Upper lobe of right lung (tissue), 1 donor: ENCODE results near the gene E2F3. TPM values are rescaled to one million over a fixed set of nuclear protein-coding genes. Genes with fewer than 3 reads are reported as not detected.

Experiments used
- ATAC-seq: fragments of 200-7000 bp; cut with Tn5 transposase; one replicate; pipeline ENCODE4 v1.9.1; 2020; ENCODE audit warnings: mild to moderate bottlenecking, moderate library complexity
- DNase-seq: peaks from one replicate; pipeline ENCODE4 v3.0.0-alpha.2; 2020
- H3K27ac ChIP-seq: fragments of 200-600 bp; one replicate; pipeline ENCODE4 v1.8.0; 2022
- H3K27me3 ChIP-seq: fragments of 200-600 bp; one replicate; pipeline ENCODE4 v1.8.0; 2022; ENCODE audit warnings: mild to moderate bottlenecking
- H3K36me3 ChIP-seq: fragments of 200-600 bp; one replicate; pipeline ENCODE4 v1.8.0; 2022
- H3K4me1 ChIP-seq: fragments of 200-600 bp; one replicate; pipeline ENCODE4 v1.8.0; 2022
- H3K4me3 ChIP-seq: fragments of 200-600 bp; one replicate; pipeline ENCODE4 v1.8.0; 2022; ENCODE audit warnings: mild to moderate bottlenecking
- H3K9me3 ChIP-seq: fragments of 200-600 bp; one replicate; pipeline ENCODE4 v1.8.0; 2022
- CTCF ChIP-seq: fragments of 200-600 bp; IDR thresholded peaks from one replicate; pipeline ENCODE4 v1.8.0; 2022; ENCODE audit warnings: antibody characterized with exemption
- intact Hi-C: fragments of 100-400 bp; cut with DNase I; formaldehyde crosslinking; loops from one replicate; pipeline ENCODE4 v1.11.0; 2022
- total RNA-seq: library from RNA; stranded (reverse); fragmentation: NEBNext Ultra II Directional; extraction: Animal tissue kit (Norgen Biotek cat#: 25700); gene quantifications from one replicate; pipeline ENCODE4 v1.2.1, GENCODE V29; 2021
- donor health status: DM: no; HTN: yes; CAD: no; lungs with severe emphysema.

The E2F3 gene
- total RNA-seq, 1 donor from 2014 or later: 7.8 TPM

GRCh38 chr6:20534295-20535262, 132.9 kb downstream of the E2F3 start, which contains the start of gene CDKAL1:
Gene CDKAL1 (plus strand): TSS chr6:20534457. CDS start chr6:20546351, 11,894 bp downstream.
- no peak for TF ChIP-seq CTCF
- no peaks in the 10 kb centered on the region for H3K9me3 ChIP-seq
- no peaks in the 10 kb centered on the region for H3K27me3 ChIP-seq
- peak within 1 kb of the TSS; percentile 97 for H3K4me3 ChIP-seq
- peaks cover 4% of the 10 kb centered on the region for H3K36me3 ChIP-seq
- intact Hi-C loops: no loop called here
- H3K4me1 ChIP-seq: peaks cover 5% of the 10 kb centered on the region
- H3K27ac ChIP-seq: peak within 1 kb of the TSS; percentile 88
- DNase-seq: peak; percentile 89
- peak; percentile 98 for ATAC-seq

- no peak for ATAC-seq
- no peak for TF ChIP-seq CTCF
- DNase-seq: no peak
- Histone ChIP-seq H3K9me3 (no peaks in the 10 kb centered on the region), H3K27me3 (no peaks in the 10 kb centered on the region), H3K36me3 (peaks cover 19% of the 10 kb centered on the region), H3K4me1 (peaks cover 10% of the 10 kb centered on the region), H3K4me3 (no peak overlapping the region), H3K27ac (no peak overlapping the region)
- intact Hi-C loops: no loop called here
These were observed 136.5 kb downstream of the E2F3 start for GRCh38 chr6:20538131-20538662.

GRCh38 chr6:20538907-20539306, 137.2 kb downstream of the E2F3 start:
- TF ChIP-seq CTCF: no peak
- ATAC-seq: no peak
- Histone ChIP-seq H3K36me3 (peaks cover 19% of the 10 kb centered on the region), H3K27ac (no peak overlapping the region), H3K4me1 (peaks cover 13% of the 10 kb centered on the region), H3K4me3 (no peak overlapping the region), H3K27me3 (no peaks in the 10 kb centered on the region), H3K9me3 (no peaks in the 10 kb centered on the region)
- DNase-seq: no peak
- intact Hi-C loops: no loop called here

GRCh38 chr6:20539387-20539786, 137.7 kb downstream of the E2F3 start:
- Histone ChIP-seq H3K4me1 (peaks cover 13% of the 10 kb centered on the region), H3K9me3 (no peaks in the 10 kb centered on the region), H3K4me3 (no peak overlapping the region), H3K27me3 (no peaks in the 10 kb centered on the region), H3K36me3 (peaks cover 19% of the 10 kb centered on the region), H3K27ac (no peak overlapping the region)
- DNase-seq (no peak), ATAC-seq (peak; percentile 46)
- intact Hi-C loops: no loop called here
- TF ChIP-seq CTCF: no peak

- TF ChIP-seq CTCF: no peak
- Histone ChIP-seq H3K4me3 (no peak overlapping the region), H3K4me1 (peaks cover 11% of the 10 kb centered on the region), H3K36me3 (peaks cover 21% of the 10 kb centered on the region), H3K27me3 (no peaks in the 10 kb centered on the region), H3K27ac (no peak overlapping the region), H3K9me3 (no peaks in the 10 kb centered on the region)
- intact Hi-C loops: no loop called here
- ATAC-seq (peak; percentile 63), DNase-seq (no peak)
These were observed 139.0 kb downstream of the E2F3 start for GRCh38 chr6:20540683-20541082.
